Measurements from ENCODE around the gene ZNF563. TPM values are rescaled to one million over a fixed set of nuclear protein-coding genes. Genes with fewer than 3 reads are reported as not detected.

Gene ZNF563
- total RNA-seq, 1 donor from 2014 or later = 1.9 TPM

GRCh38 chr19:12294249-12295158 lies 38.9 kb downstream of the ZNF563 start, which contains the start of gene ZNF44:
ZNF44 (minus strand) TSS chr19:12294883; CDS start chr19:12294694, 189 bp downstream.
- DNase-seq = peak; percentile 97

DNA sequence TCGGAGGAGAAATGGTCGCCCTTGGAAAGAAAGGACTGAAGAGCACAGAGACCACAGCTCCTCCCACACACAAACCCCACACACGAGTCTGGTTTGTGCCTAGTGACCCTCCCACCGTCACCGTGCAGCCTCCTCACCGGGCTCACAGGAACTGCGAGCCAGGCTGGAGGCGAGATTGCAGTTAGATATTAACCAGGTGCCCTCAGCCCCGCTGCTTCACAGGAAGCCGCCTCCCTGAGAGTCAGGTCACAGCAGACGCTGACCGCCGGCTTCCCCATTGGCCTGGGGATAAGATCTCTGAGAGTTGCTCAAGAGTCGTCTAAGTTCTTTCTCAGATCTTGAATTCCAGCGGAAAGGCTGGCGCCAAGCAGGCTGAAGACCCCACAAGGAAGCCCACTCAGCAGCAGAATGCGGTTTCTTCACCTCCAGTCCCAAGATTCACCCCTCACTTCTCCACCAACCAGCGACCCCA lies 39.6 kb downstream of the ZNF563 start:
- DNase-seq = peak; percentile 25

GRCh38 chr19:12289790-12290065 lies 43.7 kb downstream of the ZNF563 start:
- DNase-seq = no peak

DNA sequence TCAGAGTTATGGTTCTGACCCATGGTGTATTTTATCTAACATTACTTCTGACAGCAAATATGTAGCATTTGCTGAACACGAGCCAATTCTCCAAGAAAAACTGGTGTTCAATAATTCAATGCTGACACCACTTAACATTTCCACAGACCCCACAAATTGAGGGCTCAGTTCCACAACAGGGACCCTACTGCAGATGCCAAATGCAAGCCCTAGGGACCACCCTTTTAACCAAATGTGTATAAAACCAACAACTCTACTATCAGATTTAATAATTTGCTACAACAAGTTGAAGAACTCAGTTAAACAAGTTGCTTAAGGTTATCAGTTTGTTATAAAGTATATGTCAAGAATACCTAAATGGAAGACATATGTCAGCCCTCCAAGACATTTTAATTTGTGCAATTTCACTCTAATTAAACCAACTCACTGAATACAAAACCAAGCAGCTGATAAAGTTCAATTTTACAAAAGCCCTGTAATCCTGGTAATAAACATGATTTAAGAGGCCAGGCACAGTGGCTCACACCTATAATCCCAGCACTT lies 45.4 kb downstream of the ZNF563 start:
- DNase-seq = no peak

GRCh38 chr19:12284631-12285030 lies 48.8 kb downstream of the ZNF563 start:
- DNase-seq = no peak

GRCh38 chr19:12284226-12284625 lies 49.2 kb downstream of the ZNF563 start:
- no peak for DNase-seq

DNA sequence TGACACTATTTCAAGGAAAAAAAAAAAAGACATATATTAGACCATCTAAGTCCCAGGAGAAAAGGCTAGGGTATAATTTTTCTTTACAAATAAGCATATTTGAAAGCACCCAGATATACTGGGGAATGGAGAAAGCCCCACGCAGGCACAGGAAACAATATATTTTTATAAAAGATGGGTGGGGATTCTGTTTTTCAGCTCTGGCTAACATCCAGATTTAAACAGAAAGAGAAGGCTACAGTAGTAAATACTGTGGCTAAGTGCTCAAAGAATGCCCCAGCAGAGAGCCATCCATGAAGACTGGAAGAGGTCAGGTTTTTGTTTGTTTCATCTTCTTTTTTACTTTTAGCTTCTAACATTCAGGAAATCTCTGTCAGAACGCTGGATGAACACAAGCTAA lies 54.7 kb downstream of the ZNF563 start:
- DNase-seq = no peak

DNA sequence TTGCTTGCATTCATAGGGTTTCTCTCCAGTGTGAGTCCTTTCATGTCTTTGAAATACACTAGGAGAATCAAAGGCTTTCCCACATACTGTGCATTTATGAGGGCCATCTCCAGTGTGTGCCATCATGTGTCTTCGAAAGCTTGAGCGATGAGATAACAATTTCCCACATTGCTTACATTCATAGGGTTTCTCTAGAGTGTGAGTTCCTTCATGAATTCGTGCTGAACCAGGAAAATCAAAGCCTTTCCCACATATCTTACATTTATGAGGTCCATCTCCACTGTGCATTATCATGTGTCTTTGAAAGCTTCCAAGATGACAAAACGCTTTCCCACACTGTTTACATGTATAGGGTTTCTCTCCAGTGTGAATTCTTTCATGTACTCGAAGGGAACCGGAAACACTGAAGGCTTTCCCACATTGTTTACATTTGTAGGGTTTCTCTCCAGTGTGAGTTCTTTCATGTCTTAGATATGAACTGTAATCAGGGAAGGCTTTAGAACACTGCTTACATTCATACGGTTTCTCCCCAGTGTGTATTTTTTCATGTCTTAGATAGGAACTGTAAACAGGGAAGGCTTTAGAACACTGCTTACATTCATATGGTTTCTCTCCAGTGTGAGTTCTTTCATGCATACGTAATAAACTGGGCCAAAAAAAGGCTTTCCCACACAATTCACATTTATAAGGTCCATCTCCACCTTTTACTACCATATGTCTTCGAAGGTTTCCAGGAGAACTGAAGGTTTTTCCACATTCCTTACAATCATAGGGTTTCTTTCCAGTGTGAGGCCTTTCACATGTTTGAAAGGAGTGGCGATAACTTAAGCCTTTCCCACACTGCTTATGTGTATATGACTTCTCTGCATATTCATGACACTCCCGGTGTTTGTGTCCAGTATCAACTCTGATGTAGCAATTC lies 60.2 kb downstream of the ZNF563 start:
- DNase-seq = no peak

GRCh38 chr19:12272386-12272785 lies 61.0 kb downstream of the ZNF563 start:
- DNase-seq = no peak

DNA sequence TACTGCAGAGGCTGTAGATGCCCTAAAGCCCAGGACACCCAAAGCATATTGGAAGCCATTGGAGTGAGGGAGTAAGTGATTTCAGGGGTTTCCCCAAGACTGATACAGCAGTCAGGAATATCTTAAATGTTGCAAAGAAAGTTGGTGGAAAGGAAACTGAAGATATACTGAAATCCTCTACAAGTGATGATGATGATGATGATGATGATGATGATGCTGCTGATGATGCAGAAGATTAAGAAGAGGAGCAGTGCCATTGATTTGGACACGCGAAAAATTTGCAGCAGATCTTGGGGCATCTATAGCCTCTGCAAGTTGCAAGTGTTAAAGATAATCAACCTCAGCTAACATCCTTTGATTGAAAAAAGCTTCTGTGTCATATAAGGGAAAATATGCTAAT lies 62.6 kb downstream of the ZNF563 start:
- DNase-seq = no peak

Small RNAs within 50 kb of the gene (small RNA-seq; reads per million reads assigned to genes)
- gene RPS29P23 = not detected

Other genes with a start within 250 kb of the ZNF563 start
- 14.3 TPM for gene ZNF20, start 193.3 kb downstream of the ZNF563 start, total RNA-seq
- gene ZNF625, start 176.9 kb downstream of the ZNF563 start, total RNA-seq = 37.6 TPM
- 29.3 TPM for gene ZNF136, start 170.5 kb downstream of the ZNF563 start, total RNA-seq
- gene ZNF44, start 38.8 kb downstream of the ZNF563 start, total RNA-seq = 18.6 TPM
- 5.9 TPM for gene ZNF442, start 32.0 kb upstream of the ZNF563 start, total RNA-seq
- 7.2 TPM for gene ZNF799, start 67.6 kb upstream of the ZNF563 start, total RNA-seq
- gene ZNF443, start 107.4 kb upstream of the ZNF563 start, total RNA-seq = 13.9 TPM
- gene ZNF709, start 151.2 kb upstream of the ZNF563 start, total RNA-seq = 37.6 TPM
- gene ZNF564, start 217.8 kb upstream of the ZNF563 start, total RNA-seq = 34.0 TPM